HepG2 (cell line): Measurements from ENCODE around the gene EHBP1. TPM values are rescaled to one million over a fixed set of nuclear protein-coding genes. Genes with fewer than 3 reads are reported as not detected.

ENCODE experiments used
- ATAC-seq: fragments of 200-7000 bp; cut with Tn5 transposase; 3 replicates; pipeline ENCODE4 v1.9.1; 2020; ENCODE audit warnings: mild to moderate bottlenecking, moderate library complexity
- BruUV-seq: library from RNA; stranded (reverse); fragments of 400-500 nt; replicated peaks from 2 replicates; lab custom pipeline; 2021; lab: Mats Ljungman, UMichigan
- CTCF ChIA-PET: fragments of 300-600 bp; formaldehyde crosslinking; extraction: SDS; loops from one replicate; lab custom pipeline; 2021; ENCODE audit warnings: low total read pairs, inconsistent platforms, low intra/inter-chr PET ratio; lab: Yijun Ruan, JAX
- POLR2A ChIA-PET: fragments of 350-600 bp; sonication (Branson Sonifier 250); formaldehyde crosslinking; loops from one replicate; lab custom pipeline; 2020; ENCODE audit warnings: antibody characterized with exemption, inconsistent platforms; lab: Yijun Ruan, JAX
- DNase-seq: peaks from one replicate; pipeline ENCODE4 v3.0.0-alpha.2; 2015; ENCODE audit warnings: low spot score
- FAIRE-seq: peaks from 3 replicates; lab custom pipeline; 2011; peaks lifted over from hg19 to GRCh38; lab: Jason Lieb, UNC
- H2AFZ ChIP-seq: one replicate; pipeline ENCODE4 v1.6.1; 2011; ENCODE audit warnings: low read length, inconsistent platforms
- H3K27ac ChIP-seq: fragments of 300-600 bp; 3 replicates; pipeline ENCODE4 v1.8.0; 2011; ENCODE audit warnings: mixed run types, mild to moderate bottlenecking, mixed read lengths, low read length, inconsistent platforms; ENCODE audit not compliant: insufficient read depth; ENCODE audit errors: extremely low read length
- H3K27me3 ChIP-seq, 2 experiments: fragments of 200-600 bp in 1 of 2; 2 replicates in 1 of 2; 3 replicates in 1 of 2; pipeline versions ENCODE4 v1.6.0 to v1.8.0; 2011; ENCODE audit warnings: low read length in 2 of 2, mild to moderate bottlenecking in 2 of 2, moderate library complexity in 2 of 2, inconsistent platforms in 1 of 2; ENCODE audit not compliant: insufficient read depth in 2 of 2, control insufficient read depth in 1 of 2
- H3K36me3 ChIP-seq, 2 experiments: fragments of 200-600 bp in 1 of 2; replicated peaks in 1 of 2; 2 replicates in 1 of 2; 3 replicates in 1 of 2; pipeline versions ENCODE4 v1.5.1 to v1.8.0; 2011; ENCODE audit warnings: low read length in 2 of 2, inconsistent platforms in 1 of 2; ENCODE audit not compliant: insufficient read depth in 2 of 2, control insufficient read depth in 1 of 2
- H3K4me1 ChIP-seq: 2 replicates; pipeline ENCODE4 v1.5.1; 2012; ENCODE audit warnings: low read length, inconsistent platforms; ENCODE audit not compliant: insufficient read depth
- H3K4me2 ChIP-seq: 2 replicates; pipeline ENCODE4 v1.6.0; 2011; ENCODE audit warnings: low read depth, low read length, inconsistent platforms
- H3K4me3 ChIP-seq, 3 experiments: fragments of 200-600 bp in 1 of 3; sonication (generic), shearing (Covaris generic) in 1 of 3; replicated peaks in 1 of 3; 2 replicates each; pipeline ENCODE4 v1.5.1; 2011 to 2016; ENCODE audit warnings: low read length in 3 of 3, inconsistent platforms in 2 of 3, low read depth in 2 of 3, mild to moderate bottlenecking in 2 of 3, control low read depth in 1 of 3, mixed read lengths in 1 of 3; ENCODE audit not compliant: insufficient read depth in 1 of 3
- H3K79me2 ChIP-seq: one replicate; pipeline ENCODE4 v1.6.1; 2011; ENCODE audit warnings: low read length, inconsistent platforms; ENCODE audit not compliant: insufficient read depth
- H3K9ac ChIP-seq: 2 replicates; pipeline ENCODE4 v1.6.0; 2011; ENCODE audit warnings: mild to moderate bottlenecking, low read depth, low read length, inconsistent platforms; ENCODE audit not compliant: insufficient read depth
- H3K9me3 ChIP-seq: 2 replicates; pipeline ENCODE4 v1.5.1; 2012; ENCODE audit warnings: mild to moderate bottlenecking, low read length
- H4K20me1 ChIP-seq: 2 replicates; pipeline ENCODE4 v1.6.0; 2011; ENCODE audit warnings: inconsistent platforms, mild to moderate bottlenecking, low read length, moderate library complexity; ENCODE audit not compliant: insufficient read depth
- ARID3A ChIP-seq: IDR thresholded peaks from 2 replicates; pipeline ENCODE4 v1.6.1; 2012; ENCODE audit warnings: low read depth, low read length, improper control_type of control experiment
- RCOR2 ChIP-seq: IDR thresholded peaks from 2 replicates; pipeline ENCODE4 v1.6.1; 2016; ENCODE audit warnings: missing biosample characterization, missing genetic modification reagents
- ZFYVE20 ChIP-seq: sonication (generic); formaldehyde crosslinking; IDR thresholded peaks from 2 replicates; pipeline ENCODE4 v1.8.0; 2023; ENCODE audit warnings: low read depth, mild to moderate bottlenecking, moderate library complexity, missing genetic modification reagents, borderline replicate concordance
- ZMYM2 ChIP-seq: sonication (generic); formaldehyde crosslinking; IDR thresholded peaks from 2 replicates; pipeline ENCODE4 v1.8.0; 2022; ENCODE audit warnings: mild to moderate bottlenecking, missing genetic modification reagents
- ZNF280D ChIP-seq: sonication (generic); formaldehyde crosslinking; IDR thresholded peaks from 2 replicates; pipeline ENCODE4 v1.5.1; 2020; ENCODE audit warnings: mild to moderate bottlenecking, missing genetic modification reagents
- ZNF841 ChIP-seq: sonication (generic); formaldehyde crosslinking; IDR thresholded peaks from 2 replicates; pipeline ENCODE4 v1.8.1; 2023; ENCODE audit warnings: missing genetic modification reagents, borderline replicate concordance
- WGBS: methylation state at CpG from one replicate; pipeline ENCODE4 v1.1.6; 2017; ENCODE audit warnings: low lambda C conversion rate; 5-methylcytosine and 5-hydroxymethylcytosine counted together
- in situ Hi-C: cut with HindIII; loops from 2 replicates; pipeline ENCODE4 v1.10.0; 2017; ENCODE audit warnings: low pct_unique_long_range_greater_than_20kb; ENCODE audit not compliant: extremely low pct_ligation_motif_present
- intact Hi-C: fragments of 100-400 bp; cut with micrococcal nuclease; formaldehyde crosslinking; loops from one replicate; pipeline ENCODE4 v1.10.0; 2022; ENCODE audit not compliant: unreplicated experiment
- polyA plus RNA-seq, 8 experiments: library from polyadenylated mRNA; depleted of rRNA in 3 of 8; stranded (reverse) in 7 of 8; unstranded in 1 of 8; fragments of >200 nt; fragmentation: Illumina TruSeq in 4 of 8; extraction: Trizol in 4 of 8; gene quantifications; 2 replicates each; pipeline versions ENCODE4 v1.2.1 to v1.2.3, GENCODE V29; 2011 to 2016; ENCODE audit warnings: low read depth in 4 of 8, missing spikeins in 1 of 8, mixed read lengths in 1 of 8; ENCODE audit not compliant: insufficient read depth in 1 of 8
- total RNA-seq, 5 experiments: library from RNA; depleted of rRNA; stranded (reverse); fragments of >200 nt; fragmentation: Illumina TruSeq; extraction: Trizol; gene quantifications; 2 replicates each; pipeline ENCODE4 v1.2.3, GENCODE V29; 2016; ENCODE audit warnings: low read depth in 1 of 5

Gene EHBP1
- total and polyA plus RNA-seq, 2 of the 13 experiments (the other 11 are each of a cell fraction or from before 2014, with no cell fraction given): 93.5 to 146 TPM

- no peak overlapping the region for H2AFZ ChIP-seq
- H4K20me1 ChIP-seq: peaks cover 80% of the 10 kb centered on the region
- peaks cover 77% of the 10 kb centered on the region for H3K4me1 ChIP-seq
- no peak overlapping the region for H3K9ac ChIP-seq
- no peak overlapping the region for H3K4me3 ChIP-seq
- ATAC-seq: no peak
- no peaks in the 10 kb centered on the region for H3K27me3 ChIP-seq
- ChIA-PET POLR2A (no interaction called here), CTCF (no interaction called here)
- in situ Hi-C loops: no loop called here
- no peak overlapping the region for H3K4me2 ChIP-seq
- no peak for FAIRE-seq
- peaks cover 27% of the 10 kb centered on the region for H3K9me3 ChIP-seq
- TF ChIP-seq ARID3A: no peak
- no peak for TF ChIP-seq ZFYVE20 (CRISPR knock-in tag)
- peak; percentile 84; the same call in 1 of the 2 replicates for TF ChIP-seq ZMYM2 (CRISPR knock-in tag)
- no peak for TF ChIP-seq ZNF841 (CRISPR knock-in tag)
- peak; percentile 95 for TF ChIP-seq ZNF280D (CRISPR knock-in tag)
- 0 out of 2 replicates have a peak, but pooled peaks have one; percentile 41 for TF ChIP-seq RCOR2
- intact Hi-C loops: no loop called here
- DNase-seq: no peak
- no TSS peak for BruUV-seq
- H3K79me2 ChIP-seq: peaks cover 96% of the 10 kb centered on the region
- no peak overlapping the region for H3K27ac ChIP-seq
- H3K36me3 ChIP-seq: peaks cover 10 to 45% of the 10 kb centered on the region in 2 experiments
- over 99% methylated on average over 3 of the region's 3 CpGs for WGBS
Measured at GRCh38 chr2:62731275-62731674, 25.8 kb downstream of the EHBP1 start.
